A673 (cell line): ENCODE results near the gene RNF149. TPM values are rescaled to one million over a fixed set of nuclear protein-coding genes. Genes with fewer than 3 reads are reported as not detected.

ENCODE experiments used
- BruUV-seq: library from RNA; stranded (reverse); fragments of 400-500 nt; replicated peaks from 2 replicates; lab custom pipeline; 2021; lab: Mats Ljungman, UMichigan
- CTCF ChIA-PET: fragments of 300-600 bp; sonication (Branson Sonifier 250); formaldehyde crosslinking; loops from one replicate; lab custom pipeline; 2022; ENCODE audit warnings: antibody characterized with exemption; lab: Charles Lee
- POLR2A ChIA-PET: fragments of 300-600 bp; sonication (Branson Sonifier 250); formaldehyde crosslinking; loops from one replicate; lab custom pipeline; 2022; ENCODE audit warnings: antibody characterized with exemption; ENCODE audit not compliant: low non-redundant PET; lab: Charles Lee
- DNase-seq: peaks from one replicate; pipeline ENCODE4 v3.0.0-alpha.2; 2015; ENCODE audit warnings: low spot score
- H3K27ac ChIP-seq: fragments of 200-600 bp; sonication (generic); 2 replicates; pipeline ENCODE4 v1.5.1; 2016; ENCODE audit warnings: mixed run types, low read depth, mild to moderate bottlenecking, mixed read lengths, antibody characterized with exemption, low read length; ENCODE audit not compliant: poor library complexity, severe bottlenecking
- H3K27me3 ChIP-seq: fragments of 200-600 bp; sonication (generic); replicated peaks from 2 replicates; pipeline ENCODE4 v1.6.1; 2017; ENCODE audit warnings: mixed run types, low read depth, mild to moderate bottlenecking, mixed read lengths, antibody characterized with exemption, low read length; ENCODE audit not compliant: insufficient read depth, poor library complexity
- H3K36me3 ChIP-seq: fragments of 200-600 bp; sonication (generic); 2 replicates; pipeline ENCODE4 v1.6.1; 2016; ENCODE audit warnings: mixed run types, mild to moderate bottlenecking, mixed read lengths, antibody characterized with exemption, low read length; ENCODE audit not compliant: insufficient read depth, poor library complexity, severe bottlenecking
- H3K4me1 ChIP-seq: fragments of 200-600 bp; sonication (generic); 2 replicates; pipeline ENCODE4 v1.6.1; 2017; ENCODE audit warnings: mixed run types, mild to moderate bottlenecking, mixed read lengths, antibody characterized with exemption, low read length; ENCODE audit not compliant: insufficient read depth, poor library complexity, severe bottlenecking
- H3K4me3 ChIP-seq: fragments of 200-600 bp; sonication (generic); 2 replicates; pipeline ENCODE4 v1.5.1; 2016; ENCODE audit warnings: low read depth, mixed run types, mild to moderate bottlenecking, mixed read lengths, low read length; ENCODE audit not compliant: poor library complexity, severe bottlenecking
- H3K9me3 ChIP-seq: fragments of 200-600 bp; sonication (generic); 2 replicates; pipeline ENCODE4 v1.6.1; 2016; ENCODE audit warnings: mixed run types, low read depth, mild to moderate bottlenecking, mixed read lengths, antibody characterized with exemption, low read length; ENCODE audit not compliant: poor library complexity, severe bottlenecking
- EZH2 ChIP-seq: fragments of 200-600 bp; sonication (generic); IDR thresholded peaks from 2 replicates; pipeline ENCODE4 v1.6.1; 2017; ENCODE audit warnings: borderline replicate concordance, low read depth, mild to moderate bottlenecking, mixed read lengths, antibody characterized with exemption, low read length; ENCODE audit not compliant: poor library complexity, severe bottlenecking
- intact Hi-C: fragments of 100-400 bp; cut with micrococcal nuclease; formaldehyde crosslinking; loops from one replicate; pipeline ENCODE4 v1.10.0; 2022; ENCODE audit not compliant: unreplicated experiment
- total RNA-seq: library from RNA; stranded (reverse); gene quantifications from 2 replicates; pipeline ENCODE4 v1.2.3, GENCODE V29; 2021
- TF ChIP-seq, protein P1 (sequence below): fragments of 300-800, 200-600 bp; sonication (generic); conservative IDR thresholded peaks from 2 replicates; pipeline ENCODE4 v1.5.1; 2017; ENCODE audit warnings: low read depth, mild to moderate bottlenecking, antibody characterized with exemption, low read length, moderate library complexity, mixed read lengths

The RNF149 gene
- total RNA-seq, 1 experiment from 2014 or later, result 26.8 TPM

DNA sequence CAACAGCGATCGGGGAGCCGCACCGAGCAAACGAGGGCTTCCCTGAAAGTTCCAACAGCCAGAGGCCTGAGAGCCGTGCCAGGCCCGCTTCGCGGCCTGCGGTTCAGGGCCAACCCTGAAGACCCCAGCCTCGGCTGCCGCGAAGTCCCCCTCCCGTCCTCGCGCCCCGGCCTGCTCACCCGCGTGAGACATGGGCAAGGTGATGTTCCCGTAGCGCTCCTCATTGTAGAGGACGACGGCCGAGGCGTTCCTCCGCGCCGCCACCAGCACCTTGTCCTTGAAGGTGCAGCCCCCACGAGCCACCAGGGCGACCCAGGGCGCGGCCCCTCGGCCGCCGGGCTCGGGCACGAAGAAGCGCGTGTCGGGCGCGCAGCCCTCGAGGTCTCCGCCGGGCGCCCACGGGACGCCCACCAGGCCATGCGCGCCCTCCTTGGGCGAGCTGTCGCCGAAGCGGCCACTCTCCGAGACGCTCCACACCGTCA lies 510 bp downstream of the RNF149 start:
- Histone ChIP-seq H3K27me3 (no peaks in the 10 kb centered on the region), H3K9me3 (no peaks in the 10 kb centered on the region), H3K36me3 (peaks cover 3% of the 10 kb centered on the region), H3K4me1 (peaks cover 17% of the 10 kb centered on the region), H3K27ac (peak overlapping the region; percentile 89), H3K4me3 (peak overlapping the region; percentile 87)
- no TSS peak for BruUV-seq
- DNase-seq, result peak; percentile 23
- POLR2A ChIA-PET, result no interaction called here
- intact Hi-C loops, result no loop called here
- CTCF ChIA-PET, result interaction anchor here (1.0 kb wide), 1 partner anchor 35 kb away, joined by 6 read pairs; no protein-coding TSS in a partner anchor
- TF ChIP-seq EZH2, result no peak
- TF ChIP-seq, protein P1, sequence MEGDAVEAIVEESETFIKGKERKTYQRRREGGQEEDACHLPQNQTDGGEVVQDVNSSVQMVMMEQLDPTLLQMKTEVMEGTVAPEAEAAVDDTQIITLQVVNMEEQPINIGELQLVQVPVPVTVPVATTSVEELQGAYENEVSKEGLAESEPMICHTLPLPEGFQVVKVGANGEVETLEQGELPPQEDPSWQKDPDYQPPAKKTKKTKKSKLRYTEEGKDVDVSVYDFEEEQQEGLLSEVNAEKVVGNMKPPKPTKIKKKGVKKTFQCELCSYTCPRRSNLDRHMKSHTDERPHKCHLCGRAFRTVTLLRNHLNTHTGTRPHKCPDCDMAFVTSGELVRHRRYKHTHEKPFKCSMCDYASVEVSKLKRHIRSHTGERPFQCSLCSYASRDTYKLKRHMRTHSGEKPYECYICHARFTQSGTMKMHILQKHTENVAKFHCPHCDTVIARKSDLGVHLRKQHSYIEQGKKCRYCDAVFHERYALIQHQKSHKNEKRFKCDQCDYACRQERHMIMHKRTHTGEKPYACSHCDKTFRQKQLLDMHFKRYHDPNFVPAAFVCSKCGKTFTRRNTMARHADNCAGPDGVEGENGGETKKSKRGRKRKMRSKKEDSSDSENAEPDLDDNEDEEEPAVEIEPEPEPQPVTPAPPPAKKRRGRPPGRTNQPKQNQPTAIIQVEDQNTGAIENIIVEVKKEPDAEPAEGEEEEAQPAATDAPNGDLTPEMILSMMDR, result no peak

DNA sequence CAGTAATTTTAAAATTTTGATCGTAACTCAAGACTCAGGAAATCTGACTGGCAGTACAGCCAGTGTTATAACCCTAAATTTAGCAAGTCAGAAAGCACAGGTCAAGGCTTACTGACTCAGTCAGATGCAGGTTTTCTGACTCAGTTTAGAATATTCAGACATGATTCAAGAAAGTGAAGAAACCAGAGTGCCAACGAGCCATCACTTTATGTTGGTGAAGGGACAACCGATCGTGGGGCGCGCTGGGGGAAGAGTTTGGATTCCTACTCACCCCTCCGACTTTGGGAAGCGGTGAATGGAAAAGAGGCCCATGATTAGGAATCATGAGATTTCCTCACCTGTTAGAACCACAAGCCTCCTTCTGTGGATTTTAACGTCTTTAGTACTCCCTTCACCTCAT lies 998 bp downstream of the RNF149 start:
- H3K9me3 ChIP-seq, result no peaks in the 10 kb centered on the region
- intact Hi-C loops, result no loop called here
- H3K4me1 ChIP-seq, result peaks cover 17% of the 10 kb centered on the region
- BruUV-seq, result no TSS peak
- DNase-seq, result no peak
- peak overlapping the region; percentile 89 for H3K27ac ChIP-seq
- peaks cover 3% of the 10 kb centered on the region for H3K36me3 ChIP-seq
- H3K4me3 ChIP-seq, result peak overlapping the region; percentile 87
- TF ChIP-seq EZH2, result no peak
- TF ChIP-seq, protein P1, result no peak
- H3K27me3 ChIP-seq, result no peaks in the 10 kb centered on the region
- ChIA-PET POLR2A (no interaction called here), CTCF (no interaction called here)

DNA sequence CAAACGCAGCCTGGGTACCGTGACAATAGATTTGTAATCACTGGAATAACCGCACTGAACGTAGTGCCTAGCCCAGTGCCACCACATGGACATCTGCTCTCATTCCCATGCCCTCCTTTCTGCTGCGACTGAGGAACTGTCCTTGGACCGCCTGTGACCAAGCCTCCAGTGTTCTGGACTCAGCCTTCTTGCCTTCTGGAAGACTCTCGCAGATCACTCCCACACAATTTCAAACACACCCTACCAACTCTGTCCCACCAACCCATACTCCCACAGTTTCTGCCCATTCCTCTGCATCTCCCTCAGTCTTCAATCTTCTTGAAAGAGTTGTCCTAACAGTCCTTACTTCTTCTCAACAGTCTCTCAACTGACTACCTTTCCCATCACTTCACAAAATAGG lies 2.1 kb downstream of the RNF149 start:
- ChIA-PET POLR2A (no interaction called here), CTCF (no interaction called here)
- Histone ChIP-seq H3K27ac (no peak overlapping the region), H3K4me1 (peaks cover 17% of the 10 kb centered on the region), H3K36me3 (peaks cover 3% of the 10 kb centered on the region), H3K4me3 (peak overlapping the region; percentile 87), H3K27me3 (no peaks in the 10 kb centered on the region), H3K9me3 (no peaks in the 10 kb centered on the region)
- no TSS peak for BruUV-seq
- TF ChIP-seq EZH2, result no peak
- TF ChIP-seq, protein P1, result no peak
- intact Hi-C loops, result no loop called here
- DNase-seq, result no peak
